Esophagus mucosa (tissue), 1 donor: Measurements from ENCODE around the gene MAG. TPM values are rescaled to one million over a fixed set of nuclear protein-coding genes. Genes with fewer than 3 reads are reported as not detected.

Source experiments
- ATAC-seq: fragments of 200-7000 bp; cut with Tn5 transposase; one replicate; pipeline ENCODE4 v1.9.1; 2020
- total RNA-seq: library from RNA; stranded (reverse); gene quantifications from one replicate; pipeline ENCODE4 v1.2.4, GENCODE V29; 2023
- donor health status: DM: yes; HTN: yes; CAD: no.

The MAG gene
- total RNA-seq, 1 donor from 2014 or later, result not detected

- peak; percentile 94 for ATAC-seq
Measured at GRCh38 chr19:35318679-35319448, 26.9 kb downstream of the MAG start.

GRCh38 chr19:35320065-35320713 is 28.2 kb downstream of the MAG start:
- ATAC-seq, result no peak

- no peak for ATAC-seq
Measured at GRCh38 chr19:35321291-35321690, 29.3 kb downstream of the MAG start.

GRCh38 chr19:35322014-35322413 is 30.1 kb downstream of the MAG start:
- no peak for ATAC-seq

GRCh38 chr19:35327642-35328041 is 35.7 kb downstream of the MAG start:
- ATAC-seq, result no peak

GRCh38 chr19:35328851-35329285 is 36.9 kb downstream of the MAG start, which contains the start of gene CD22:
Gene CD22 (plus strand): TSS chr19:35329187. CDS start chr19:35332041, 2,854 bp downstream.
- peak; percentile 22 for ATAC-seq

- ATAC-seq, result peak; percentile 18
Measured at GRCh38 chr19:35329323-35329722, 37.4 kb downstream of the MAG start.

- ATAC-seq, result peak; percentile 60
Measured at GRCh38 chr19:35330475-35330874, 38.5 kb downstream of the MAG start.

- no peak for ATAC-seq
Measured at GRCh38 chr19:35331551-35332214, 39.7 kb downstream of the MAG start.

GRCh38 chr19:35332817-35333216 is 40.9 kb downstream of the MAG start:
- no peak for ATAC-seq

GRCh38 chr19:35334144-35334753 is 42.3 kb downstream of the MAG start:
- ATAC-seq, result no peak

- ATAC-seq, result no peak
Measured at GRCh38 chr19:35336166-35336955, 44.4 kb downstream of the MAG start.

- no peak for ATAC-seq
Measured at GRCh38 chr19:35337097-35337983, 45.4 kb downstream of the MAG start.

- peak; percentile 15 for ATAC-seq
Measured at GRCh38 chr19:35337984-35338296, 46.0 kb downstream of the MAG start.

GRCh38 chr19:35340431-35340830 is 48.5 kb downstream of the MAG start:
- no peak for ATAC-seq

- no peak for ATAC-seq
Measured at GRCh38 chr19:35341006-35341405, 49.0 kb downstream of the MAG start.

- ATAC-seq, result no peak
Measured at GRCh38 chr19:35341565-35342225, 49.7 kb downstream of the MAG start.

- no peak for ATAC-seq
Measured at GRCh38 chr19:35342430-35342829, 50.5 kb downstream of the MAG start.

GRCh38 chr19:35344511-35345031 is 52.6 kb downstream of the MAG start:
- ATAC-seq, result no peak

GRCh38 chr19:35345671-35346111 is 53.7 kb downstream of the MAG start:
- ATAC-seq, result no peak
